ENCODE data around the gene HDAC5.
A peak's percentile ranks its signal among the peaks of the same experiment; 100 is the strongest.

The HDAC5 gene

DNA sequence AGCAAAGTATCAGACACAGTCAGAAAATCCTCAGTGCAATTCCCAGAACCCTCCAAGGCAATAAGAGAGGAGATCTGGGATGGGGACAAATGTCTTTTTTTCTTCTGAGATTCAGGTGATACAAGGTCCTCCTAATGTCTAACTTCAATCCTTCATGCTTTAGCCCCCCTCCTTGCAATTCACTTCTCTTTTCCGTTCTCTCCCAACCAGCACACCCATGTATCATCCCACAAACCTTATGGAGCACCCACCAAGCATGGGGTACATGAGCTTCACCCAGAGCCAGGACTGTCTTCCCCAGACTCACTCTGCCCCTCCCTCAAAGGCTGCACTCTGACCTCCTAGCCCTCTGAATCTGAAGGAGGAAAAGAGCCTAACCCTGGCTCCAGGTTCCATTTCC is 10.1 kb downstream of the HDAC5 start:
- H3K9me3 ChIP-seq (ENCODE audit: severe bottlenecking), result no peaks in the 10 kb centered on the region
- no peaks in the 10 kb centered on the region for H3K27me3 ChIP-seq (ENCODE audit: insufficient read depth, poor library complexity, severe bottlenecking)
- H3K27ac ChIP-seq (ENCODE audit: poor library complexity, severe bottlenecking), result no peak overlapping the region
- H3K4me1 ChIP-seq (ENCODE audit: insufficient read depth, poor library complexity, severe bottlenecking), result peaks cover 6% of the 10 kb centered on the region
- ATAC-seq (ENCODE audit: low read depth) (no peak), DNase-seq (ENCODE audit: low spot score) (no peak)
- H3K4me3 ChIP-seq (ENCODE audit: severe bottlenecking), result no peak overlapping the region
- TF ChIP-seq, protein P1, sequence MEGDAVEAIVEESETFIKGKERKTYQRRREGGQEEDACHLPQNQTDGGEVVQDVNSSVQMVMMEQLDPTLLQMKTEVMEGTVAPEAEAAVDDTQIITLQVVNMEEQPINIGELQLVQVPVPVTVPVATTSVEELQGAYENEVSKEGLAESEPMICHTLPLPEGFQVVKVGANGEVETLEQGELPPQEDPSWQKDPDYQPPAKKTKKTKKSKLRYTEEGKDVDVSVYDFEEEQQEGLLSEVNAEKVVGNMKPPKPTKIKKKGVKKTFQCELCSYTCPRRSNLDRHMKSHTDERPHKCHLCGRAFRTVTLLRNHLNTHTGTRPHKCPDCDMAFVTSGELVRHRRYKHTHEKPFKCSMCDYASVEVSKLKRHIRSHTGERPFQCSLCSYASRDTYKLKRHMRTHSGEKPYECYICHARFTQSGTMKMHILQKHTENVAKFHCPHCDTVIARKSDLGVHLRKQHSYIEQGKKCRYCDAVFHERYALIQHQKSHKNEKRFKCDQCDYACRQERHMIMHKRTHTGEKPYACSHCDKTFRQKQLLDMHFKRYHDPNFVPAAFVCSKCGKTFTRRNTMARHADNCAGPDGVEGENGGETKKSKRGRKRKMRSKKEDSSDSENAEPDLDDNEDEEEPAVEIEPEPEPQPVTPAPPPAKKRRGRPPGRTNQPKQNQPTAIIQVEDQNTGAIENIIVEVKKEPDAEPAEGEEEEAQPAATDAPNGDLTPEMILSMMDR (IDR thresholded peaks at IDR 0.05; ENCODE audit: poor library complexity, severe bottlenecking), result no peak
- H3K36me3 ChIP-seq (ENCODE audit: low read depth), result no peaks in the 10 kb centered on the region

DNA sequence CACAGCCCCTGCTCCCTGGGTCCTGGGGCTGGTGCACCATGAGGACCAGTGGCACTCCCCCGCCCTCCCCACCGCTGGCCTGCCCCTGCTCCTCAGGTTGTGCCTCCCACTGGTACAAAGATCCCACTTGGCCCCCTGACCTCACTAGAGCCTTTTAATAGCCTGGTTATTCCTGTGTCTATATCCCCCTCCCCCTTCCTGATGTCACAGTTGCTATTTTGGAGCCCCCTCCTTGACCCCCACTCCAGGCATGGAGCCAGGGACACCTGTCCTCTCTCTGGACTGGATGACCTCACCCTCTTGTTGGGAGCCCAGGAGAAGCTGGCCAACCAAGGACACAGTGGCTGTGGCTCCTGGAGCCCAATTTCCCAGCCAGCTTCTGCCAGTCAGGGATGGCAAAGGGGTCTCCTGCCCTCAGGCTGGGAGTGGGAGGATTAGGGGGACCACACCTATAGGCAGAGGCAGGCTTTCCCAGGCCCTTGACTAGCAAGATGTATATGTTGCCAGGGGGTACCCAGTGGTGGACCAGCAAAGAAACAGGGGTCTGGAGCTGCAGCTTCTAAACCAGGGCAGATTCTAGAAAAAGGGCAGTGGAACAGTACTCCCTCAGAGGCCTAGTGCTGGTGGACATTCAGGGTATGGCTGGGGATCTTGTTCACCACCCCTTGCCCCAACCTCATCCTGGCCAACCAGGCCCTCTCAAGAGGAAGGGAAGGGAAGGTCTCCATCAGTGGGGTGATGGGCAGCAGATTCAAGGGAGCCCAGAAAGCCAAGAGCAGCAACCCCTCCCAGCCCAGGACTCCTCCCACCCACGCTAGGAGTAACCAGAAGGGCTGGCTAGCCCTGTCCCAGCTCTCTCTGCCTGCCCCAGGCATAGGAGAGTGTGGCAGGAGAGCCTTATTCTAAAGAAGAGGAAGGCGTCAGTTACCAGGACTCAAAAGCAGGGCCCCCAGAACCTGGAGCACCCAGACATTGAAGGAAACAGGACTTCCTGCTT is 10.9 kb downstream of the HDAC5 start:
- TF ChIP-seq, protein P1 (IDR thresholded peaks at IDR 0.05; ENCODE audit: poor library complexity, severe bottlenecking), result no peak
- no peaks in the 10 kb centered on the region for H3K27me3 ChIP-seq (ENCODE audit: insufficient read depth, poor library complexity, severe bottlenecking)
- H3K27ac ChIP-seq (ENCODE audit: poor library complexity, severe bottlenecking), result no peak overlapping the region
- DNase-seq (ENCODE audit: low spot score) (no peak), ATAC-seq (ENCODE audit: low read depth) (no peak)
- H3K4me3 ChIP-seq (ENCODE audit: severe bottlenecking), result no peak overlapping the region
- H3K9me3 ChIP-seq (ENCODE audit: severe bottlenecking), result no peaks in the 10 kb centered on the region
- no peaks in the 10 kb centered on the region for H3K36me3 ChIP-seq (ENCODE audit: low read depth)
- H3K4me1 ChIP-seq (ENCODE audit: insufficient read depth, poor library complexity, severe bottlenecking), result peaks cover 6% of the 10 kb centered on the region

DNA sequence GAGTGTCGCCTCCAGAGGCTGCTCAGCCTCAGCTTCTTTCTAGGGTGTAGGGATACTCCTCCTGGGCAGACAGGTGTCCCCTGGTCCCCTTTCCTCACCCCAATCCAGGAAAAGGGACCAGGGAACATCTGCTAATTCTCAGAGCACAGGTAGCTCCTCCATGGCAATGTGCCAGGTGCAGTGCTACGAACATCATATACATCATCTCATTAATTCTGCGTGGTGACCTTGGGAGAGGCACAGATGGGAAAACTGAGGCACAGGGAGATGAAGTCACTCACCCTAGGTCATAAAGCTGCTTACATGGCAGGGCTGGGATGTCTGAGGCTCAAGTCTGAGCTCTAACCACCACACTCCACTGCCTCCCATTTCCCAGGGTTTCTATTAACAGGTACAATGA is 11.7 kb downstream of the HDAC5 start:
- Histone ChIP-seq H3K4me1 (ENCODE audit: insufficient read depth, poor library complexity, severe bottlenecking) (peaks cover 6% of the 10 kb centered on the region), H3K4me3 (ENCODE audit: severe bottlenecking) (no peak overlapping the region), H3K27ac (ENCODE audit: poor library complexity, severe bottlenecking) (no peak overlapping the region), H3K27me3 (ENCODE audit: insufficient read depth, poor library complexity, severe bottlenecking) (no peaks in the 10 kb centered on the region), H3K9me3 (ENCODE audit: severe bottlenecking) (no peaks in the 10 kb centered on the region), H3K36me3 (ENCODE audit: low read depth) (no peaks in the 10 kb centered on the region)
- TF ChIP-seq, protein P1 (IDR thresholded peaks at IDR 0.05; ENCODE audit: poor library complexity, severe bottlenecking), result no peak
- no peak for DNase-seq (ENCODE audit: low spot score)
- no peak for ATAC-seq (ENCODE audit: low read depth)

DNA sequence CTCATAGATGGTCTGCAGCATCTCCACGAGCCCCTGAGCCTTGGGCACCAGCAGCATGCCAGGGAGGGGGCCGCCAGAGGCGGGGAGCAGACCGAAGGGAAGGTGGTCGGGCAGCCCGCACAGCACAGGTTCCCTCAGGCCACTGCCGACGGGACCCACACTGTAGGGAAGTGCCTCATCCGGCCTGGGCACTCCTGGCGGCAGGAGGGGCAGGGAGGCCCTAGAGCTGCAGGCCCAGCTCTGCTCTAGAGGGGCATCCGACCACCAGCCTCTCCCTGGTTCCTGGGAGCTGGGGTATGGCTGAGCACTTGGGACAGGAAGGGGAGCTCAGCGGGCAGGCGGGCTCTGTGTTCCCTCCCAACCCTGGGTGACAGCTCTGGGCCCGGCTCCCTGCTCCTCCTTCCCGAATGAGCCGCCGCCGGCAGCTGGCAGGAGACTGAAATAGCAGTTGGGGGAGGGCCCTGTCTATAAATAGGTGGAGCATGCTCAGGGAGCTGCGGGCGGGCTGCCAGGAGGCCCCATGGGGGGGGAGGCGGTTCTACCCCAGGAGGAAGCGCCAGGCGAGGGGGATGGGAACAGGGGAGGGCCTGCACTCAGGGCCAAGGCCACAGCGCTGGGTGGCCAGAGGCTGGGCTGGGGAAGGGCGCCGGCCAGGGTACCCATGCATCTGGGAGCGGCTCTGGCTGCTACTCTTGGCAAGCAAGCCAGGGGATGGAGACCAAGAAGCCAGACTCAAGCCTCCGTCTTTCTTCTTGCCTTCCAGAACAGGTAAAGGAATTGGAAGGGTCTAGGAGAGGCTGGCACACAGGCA is 12.4 kb downstream of the HDAC5 start:
- peak; percentile 80 for ATAC-seq (ENCODE audit: low read depth)
- H3K27ac ChIP-seq (ENCODE audit: poor library complexity, severe bottlenecking), result no peak overlapping the region
- H3K9me3 ChIP-seq (ENCODE audit: severe bottlenecking), result no peaks in the 10 kb centered on the region
- peak; percentile 87 for DNase-seq (ENCODE audit: low spot score)
- TF ChIP-seq, protein P1 (IDR thresholded peaks at IDR 0.05; ENCODE audit: poor library complexity, severe bottlenecking), result no peak
- no peaks in the 10 kb centered on the region for H3K36me3 ChIP-seq (ENCODE audit: low read depth)
- peaks cover 6% of the 10 kb centered on the region for H3K4me1 ChIP-seq (ENCODE audit: insufficient read depth, poor library complexity, severe bottlenecking)
- no peaks in the 10 kb centered on the region for H3K27me3 ChIP-seq (ENCODE audit: insufficient read depth, poor library complexity, severe bottlenecking)
- H3K4me3 ChIP-seq (ENCODE audit: severe bottlenecking), result no peak overlapping the region

Measured in RWPE2 (cell line).